ENCODE results near the gene NEO1.
"Not testable (repeated sequence)": the region's sequence is repeated elsewhere in the genome, so short reads cannot be mapped to it uniquely, and the experiment has no call there.

DNA sequence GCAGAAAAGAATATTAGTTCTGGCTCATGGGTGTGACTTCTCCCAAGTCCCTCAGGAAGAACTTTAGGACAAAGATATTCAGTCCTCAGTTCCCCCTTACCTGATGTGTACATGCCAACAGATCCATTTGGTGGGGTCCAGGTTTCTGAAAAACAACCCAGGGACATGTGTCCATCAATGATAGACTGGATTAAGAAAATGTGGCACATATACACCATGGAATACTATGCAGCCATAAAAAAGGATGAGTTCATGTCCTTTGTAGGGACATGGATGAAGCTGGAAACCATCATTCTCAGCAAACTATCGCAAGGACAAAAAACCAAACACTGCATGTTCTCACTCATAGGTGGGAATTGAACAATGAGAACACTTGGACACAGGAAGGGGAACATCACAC is 114.4 kb downstream of the NEO1 start:
- TF ChIP-seq POLR2AphosphoS5 (IDR thresholded peaks at IDR 0.05; ENCODE audit: borderline replicate concordance, low read depth, low read length); EZH2 (IDR thresholded peaks at IDR 0.05); FOXP2 (optimal IDR thresholded peaks at IDR 0.05; ENCODE audit: control extremely low read depth, extremely low read length, insufficient read depth): not testable (repeated sequence)

Data from SK-N-MC (cell line).